Umbilical cord (tissue), 2 donors: Measurements from ENCODE around the gene USP21. TPM values are rescaled to one million over a fixed set of nuclear protein-coding genes. Genes with fewer than 3 reads are reported as not detected.

ENCODE experiments used
- DNase-seq: peaks from one replicate; pipeline ENCODE4 v3.0.0-alpha.2; 2015; ENCODE audit warnings: low spot score
- total RNA-seq: library from RNA; depleted of rRNA; stranded (reverse); fragments of >200 nt; gene quantifications from one replicate; pipeline ENCODE4 v1.2.3, GENCODE V29; 2014; ENCODE audit warnings: low replicate concordance; ENCODE audit not compliant: insufficient read depth

Gene USP21
- total RNA-seq, 1 donor from 2014 or later = 30.1 TPM

GRCh38 chr1:161133220-161133740, 26.0 kb upstream of the USP21 start:
- no peak for DNase-seq

GRCh38 chr1:161137881-161138280, 21.4 kb upstream of the USP21 start:
- DNase-seq = no peak

- DNase-seq = no peak
Measured at GRCh38 chr1:161138431-161138830, 20.9 kb upstream of the USP21 start.

- peak; percentile 57 for DNase-seq
Measured at GRCh38 chr1:161139766-161140165, 19.5 kb upstream of the USP21 start.

- no peak for DNase-seq
Measured at GRCh38 chr1:161140755-161141400, 18.4 kb upstream of the USP21 start.

GRCh38 chr1:161145832-161146231, 13.5 kb upstream of the USP21 start:
- DNase-seq = no peak

GRCh38 chr1:161153176-161153575, 6.1 kb upstream of the USP21 start:
- DNase-seq = peak; percentile 56

GRCh38 chr1:161153682-161154337, 5.5 kb upstream of the USP21 start, which contains the start of gene UFC1:
UFC1 (plus strand) TSS chr1:161153978; CDS start chr1:161153998, 20 bp downstream.
- peak; percentile 95 for DNase-seq

- DNase-seq = no peak
Measured at GRCh38 chr1:161157867-161158266, 1.4 kb upstream of the USP21 start.

- DNase-seq = no peak
Measured at GRCh38 chr1:161158316-161159010, 837 bp upstream of the USP21 start.

- no peak for DNase-seq
Measured at GRCh38 chr1:161159913-161160243, 578 bp downstream of the USP21 start.

GRCh38 chr1:161160671-161161145, 1.4 kb downstream of the USP21 start:
- DNase-seq = no peak

- DNase-seq = no peak
Measured at GRCh38 chr1:161161652-161162051, 2.4 kb downstream of the USP21 start.

GRCh38 chr1:161162052-161162451, 2.8 kb downstream of the USP21 start:
- no peak for DNase-seq

- no peak for DNase-seq
Measured at GRCh38 chr1:161162806-161163205, 3.5 kb downstream of the USP21 start.

- DNase-seq = no peak
Measured at GRCh38 chr1:161163793-161164192, 4.5 kb downstream of the USP21 start.

- DNase-seq = no peak
Measured at GRCh38 chr1:161164901-161165610, 5.8 kb downstream of the USP21 start.

GRCh38 chr1:161165742-161166668, 6.7 kb downstream of the USP21 start, which contains the start of gene PPOX:
PPOX (plus strand) TSS chr1:161166426; CDS start chr1:161166848, 422 bp downstream.
- peak; percentile 100 for DNase-seq

- DNase-seq = no peak
Measured at GRCh38 chr1:161166669-161167548, 7.6 kb downstream of the USP21 start.

GRCh38 chr1:161168906-161169305, 9.6 kb downstream of the USP21 start:
- no peak for DNase-seq
